Trophoblast cell (in vitro differentiated cells and primary cell): Measurements from ENCODE around the gene PRXL2A.

Source experiments
- DNase-seq, 2 donors: peaks; one replicate each; pipeline ENCODE4 v3.0.0-alpha.2; 2016
- H2AFZ ChIP-seq: 2 replicates; pipeline ENCODE4 v1.6.1; 2013; ENCODE audit warnings: low read length, moderate library complexity, mild to moderate bottlenecking; ENCODE audit not compliant: insufficient read depth, poor library complexity
- H2AK5ac ChIP-seq: 2 replicates; pipeline ENCODE4 v1.6.1; 2013; ENCODE audit warnings: mild to moderate bottlenecking, low read length
- H2BK120ac ChIP-seq: 2 replicates; pipeline ENCODE4 v1.6.1; 2013; ENCODE audit warnings: low read length, mild to moderate bottlenecking, moderate library complexity; ENCODE audit not compliant: insufficient read depth, poor library complexity
- H2BK12ac ChIP-seq: 2 replicates; pipeline ENCODE4 v1.6.1; 2013; ENCODE audit warnings: mild to moderate bottlenecking, low read length, moderate library complexity
- H2BK5ac ChIP-seq: 2 replicates; pipeline ENCODE4 v1.6.1; 2013; ENCODE audit warnings: low read length, low read depth, moderate library complexity, mild to moderate bottlenecking; ENCODE audit not compliant: poor library complexity
- H3K14ac ChIP-seq: 2 replicates; pipeline ENCODE4 v1.6.1; 2013; ENCODE audit warnings: mild to moderate bottlenecking, low read length
- H3K18ac ChIP-seq: 2 replicates; pipeline ENCODE4 v1.6.1; 2013; ENCODE audit warnings: mild to moderate bottlenecking, low read length
- H3K23ac ChIP-seq: 2 replicates; pipeline ENCODE4 v1.6.1; 2013; ENCODE audit warnings: low read length
- H3K27ac ChIP-seq: 2 replicates; pipeline ENCODE4 v1.5.1; 2013; ENCODE audit warnings: low read depth, mild to moderate bottlenecking, inconsistent platforms, low read length, moderate library complexity
- H3K27me3 ChIP-seq: 2 replicates; pipeline ENCODE4 v1.6.1; 2013; ENCODE audit warnings: inconsistent platforms, mild to moderate bottlenecking, low read length, moderate library complexity; ENCODE audit not compliant: insufficient read depth
- H3K36me3 ChIP-seq, 2 experiments: 1 replicate in 1 of 2; 2 replicates in 1 of 2; pipeline ENCODE4 v1.6.1; 2013; ENCODE audit warnings: low read length in 2 of 2, mild to moderate bottlenecking in 2 of 2, moderate library complexity in 1 of 2; ENCODE audit not compliant: insufficient read depth in 2 of 2, control insufficient read depth in 1 of 2
- H3K4ac ChIP-seq: 2 replicates; pipeline ENCODE4 v1.6.1; 2013; ENCODE audit warnings: low read depth, mild to moderate bottlenecking, low read length, moderate library complexity
- H3K4me1 ChIP-seq, 2 experiments: 1 replicate in 1 of 2; 2 replicates in 1 of 2; pipeline ENCODE4 v1.6.1; 2013; ENCODE audit warnings: low read length in 2 of 2, mild to moderate bottlenecking in 2 of 2, moderate library complexity in 1 of 2; ENCODE audit not compliant: insufficient read depth in 2 of 2, control insufficient read depth in 1 of 2
- H3K4me2 ChIP-seq: 2 replicates; pipeline ENCODE4 v1.6.1; 2013; ENCODE audit warnings: inconsistent platforms, mild to moderate bottlenecking, low read length, moderate library complexity
- H3K4me3 ChIP-seq: 2 replicates; pipeline ENCODE4 v1.5.1; 2013; ENCODE audit warnings: mild to moderate bottlenecking, low read depth, low read length, inconsistent platforms
- H3K79me1 ChIP-seq: one replicate; pipeline ENCODE4 v1.6.1; 2013; ENCODE audit warnings: low read length
- H3K79me2 ChIP-seq: 2 replicates; pipeline ENCODE4 v1.6.1; 2013; ENCODE audit warnings: low read length, mild to moderate bottlenecking; ENCODE audit not compliant: control insufficient read depth, insufficient read depth, poor library complexity
- H3K9ac ChIP-seq: 2 replicates; pipeline ENCODE4 v1.6.1; 2013; ENCODE audit warnings: mild to moderate bottlenecking, low read length
- H3K9me3 ChIP-seq: 2 replicates; pipeline ENCODE4 v1.6.1; 2013; ENCODE audit warnings: low read depth, mild to moderate bottlenecking, control low read depth, inconsistent platforms, low read length; ENCODE audit not compliant: insufficient read depth
- H4K12ac ChIP-seq: 2 replicates; pipeline ENCODE4 v1.6.1; 2013; ENCODE audit warnings: low read depth, mild to moderate bottlenecking, low read length, moderate library complexity
- H4K8ac ChIP-seq: 2 replicates; pipeline ENCODE4 v1.6.1; 2013; ENCODE audit warnings: low read depth, mild to moderate bottlenecking, low read length, moderate library complexity
- H4K91ac ChIP-seq: one replicate; pipeline ENCODE4 v1.6.1; 2013; ENCODE audit warnings: low read depth, mild to moderate bottlenecking, low read length, moderate library complexity
- WGBS: extraction: QIAGEN DNeasy Blood & Tissue Kit; methylation state at CpG from one replicate; pipeline ENCODE4 v1.1.7; 2013; ENCODE audit warnings: missing lambda C conversion rate; ENCODE audit not compliant: insufficient read length, insufficient coverage; ENCODE audit errors: extremely low coverage; 5-methylcytosine and 5-hydroxymethylcytosine counted together

Gene PRXL2A

GRCh38 chr10:80436446-80437098 is 28.2 kb downstream of the PRXL2A start:
- no peak overlapping the region for H2BK12ac ChIP-seq
- H3K23ac ChIP-seq, result no peak overlapping the region
- no peak overlapping the region for H2AFZ ChIP-seq
- peak overlapping the region; percentile 51 for H3K4me2 ChIP-seq
- H4K8ac ChIP-seq, result no peak overlapping the region
- no peaks in the 10 kb centered on the region for H3K9me3 ChIP-seq
- peak overlapping the region; percentile 82 for H4K91ac ChIP-seq
- H3K79me2 ChIP-seq, result peaks cover 2% of the 10 kb centered on the region
- no peaks in the 10 kb centered on the region for H3K36me3 ChIP-seq
- H3K27me3 ChIP-seq, result no peaks in the 10 kb centered on the region
- no CpG with 5 or more reads among the region's 6 CpGs for WGBS
- peaks cover 18 to 28% of the 10 kb centered on the region in 2 experiments for H3K4me1 ChIP-seq
- DNase-seq, result peak in 1 of 2 donors; percentile 25
- no peak overlapping the region for H3K18ac ChIP-seq
- no peak overlapping the region for H3K14ac ChIP-seq
- no peak overlapping the region for H3K4me3 ChIP-seq
- no peak overlapping the region for H4K12ac ChIP-seq
- no peak overlapping the region for H2BK120ac ChIP-seq
- no peak overlapping the region for H3K9ac ChIP-seq
- H2BK5ac ChIP-seq, result peak overlapping the region; percentile 86
- H3K4ac ChIP-seq, result no peak overlapping the region
- peaks cover 9% of the 10 kb centered on the region for H3K79me1 ChIP-seq
- no peak overlapping the region for H2AK5ac ChIP-seq
- H3K27ac ChIP-seq, result peak overlapping the region; percentile 95

- Histone ChIP-seq H4K12ac (no peak overlapping the region), H3K4me1 (peaks cover 20 to 32% of the 10 kb centered on the region in 2 experiments), H3K27ac (peak overlapping the region; percentile 95), H3K27me3 (no peaks in the 10 kb centered on the region), H3K4ac (no peak overlapping the region), H3K23ac (no peak overlapping the region), H3K9ac (no peak overlapping the region), H2AK5ac (no peak overlapping the region), H3K18ac (peak overlapping the region; percentile 78), H3K4me3 (no peak overlapping the region), H2BK5ac (peak overlapping the region; percentile 86), H3K79me2 (peaks cover 2% of the 10 kb centered on the region), H2BK12ac (peak overlapping the region; percentile 63), H3K9me3 (no peaks in the 10 kb centered on the region), H2BK120ac (peak overlapping the region; percentile 89), H3K79me1 (peaks cover 9% of the 10 kb centered on the region), H2AFZ (no peak overlapping the region), H4K8ac (peak overlapping the region; percentile 42), H3K36me3 (no peaks in the 10 kb centered on the region), H4K91ac (peak overlapping the region; percentile 82), H3K4me2 (peak overlapping the region; percentile 51), H3K14ac (peak overlapping the region; percentile 70)
- WGBS, result no CpG with 5 or more reads among the region's 2 CpGs
- no peak for DNase-seq
Measured at GRCh38 chr10:80437227-80437626, 28.9 kb downstream of the PRXL2A start.

- no CpG with 5 or more reads among the region's 8 CpGs for WGBS
- H3K14ac ChIP-seq, result no peak overlapping the region
- H3K36me3 ChIP-seq, result no peaks in the 10 kb centered on the region
Measured at GRCh38 chr10:80441831-80442230, 33.5 kb downstream of the PRXL2A start.

GRCh38 chr10:80442879-80443278 is 34.5 kb downstream of the PRXL2A start:
- Histone ChIP-seq H2BK12ac (no peak overlapping the region), H4K12ac (no peak overlapping the region), H3K4ac (no peak overlapping the region), H3K27ac (peak overlapping the region; percentile 50), H3K4me1 (peaks cover 20 to 29% of the 10 kb centered on the region in 2 experiments), H3K4me2 (peak overlapping the region; percentile 0), H3K79me2 (no peaks in the 10 kb centered on the region), H3K14ac (no peak overlapping the region), H3K9ac (no peak overlapping the region), H4K91ac (no peak overlapping the region), H3K23ac (no peak overlapping the region), H3K36me3 (no peaks in the 10 kb centered on the region), H4K8ac (no peak overlapping the region), H3K4me3 (no peak overlapping the region), H3K79me1 (peaks cover 10% of the 10 kb centered on the region), H2AK5ac (peak overlapping the region; percentile 1), H2AFZ (no peak overlapping the region), H3K9me3 (no peaks in the 10 kb centered on the region), H2BK5ac (peak overlapping the region; percentile 0), H2BK120ac (peak overlapping the region; percentile 29), H3K27me3 (no peaks in the 10 kb centered on the region), H3K18ac (peak overlapping the region; percentile 41)
- peak in 1 of 2 donors; percentile 48 for DNase-seq
- no CpG with 5 or more reads among the region's 3 CpGs for WGBS

More at GRCh38 chr10:80441831-80442230, 33.5 kb downstream of the PRXL2A start:
- Histone ChIP-seq H3K27ac (peak overlapping the region; percentile 8), H2BK5ac (no peak overlapping the region), H4K91ac (no peak overlapping the region), H3K23ac (no peak overlapping the region), H3K9ac (no peak overlapping the region), H2BK12ac (peak overlapping the region; percentile 23), H4K8ac (no peak overlapping the region), H3K9me3 (no peaks in the 10 kb centered on the region), H3K4me3 (no peak overlapping the region), H3K4me2 (no peak overlapping the region), H2BK120ac (no peak overlapping the region), H3K4ac (no peak overlapping the region), H3K79me2 (peaks cover 2% of the 10 kb centered on the region), H2AK5ac (no peak overlapping the region), H3K4me1 (peaks cover 25 to 37% of the 10 kb centered on the region in 2 experiments), H4K12ac (no peak overlapping the region), H3K27me3 (no peaks in the 10 kb centered on the region), H2AFZ (no peak overlapping the region), H3K79me1 (peaks cover 14% of the 10 kb centered on the region), H3K18ac (no peak overlapping the region)
- peak; percentile 87 to 91 for DNase-seq
